HepG2 (cell line): Measurements from ENCODE around the gene IL1RAPL1.

Experiments
- CCAR2 ChIP-seq: fragments of 200-400 bp; formaldehyde crosslinking; optimal IDR thresholded peaks from 2 replicates; pipeline ENCODE3; 2018; ENCODE audit warnings: low read depth, mild to moderate bottlenecking, low read length, moderate library complexity
- E2F5 ChIP-seq: sonication (generic); formaldehyde crosslinking; conservative IDR thresholded peaks from 2 replicates; pipeline ENCODE4 v1.4.0; 2020; ENCODE audit warnings: missing genetic modification reagents
- EZH2 ChIP-seq: conservative IDR thresholded peaks from 2 replicates; pipeline ENCODE4 v1.6.1; 2012; ENCODE audit warnings: mild to moderate bottlenecking, low read depth, low read length, moderate library complexity
- HDAC2 ChIP-seq: sonication (generic); formaldehyde crosslinking; IDR thresholded peaks from 2 replicates; pipeline ENCODE4 v1.4.0; 2020; ENCODE audit warnings: missing genetic modification reagents
- KAT8 ChIP-seq: IDR thresholded peaks from 2 replicates; pipeline ENCODE4 v1.6.1; 2016; ENCODE audit warnings: missing genetic modification reagents, missing compliant biosample characterization
- POLR2A ChIP-seq, 2 experiments: IDR thresholded peaks; 2 replicates each; pipeline ENCODE4 v1.6.1; 2011; ENCODE audit warnings: low read depth in 2 of 2, low read length in 2 of 2, mild to moderate bottlenecking in 1 of 2, moderate library complexity in 1 of 2; ENCODE audit not compliant: insufficient read depth in 1 of 2
- POLR2AphosphoS5 ChIP-seq: IDR thresholded peaks from 2 replicates; pipeline ENCODE4 v1.6.1; 2012; ENCODE audit warnings: low read depth, low read length
- RAD21 ChIP-seq: fragments of 450-650 bp; formaldehyde crosslinking; IDR thresholded peaks from 2 replicates; pipeline ENCODE4 v1.5.0; 2020; ENCODE audit warnings: mild to moderate bottlenecking
- TCF7L2 ChIP-seq: IDR thresholded peaks from 2 replicates; pipeline ENCODE4 v1.6.1; 2011; ENCODE audit warnings: mild to moderate bottlenecking, low read depth, low read length, moderate library complexity
- TOE1 ChIP-seq: sonication (generic); formaldehyde crosslinking; IDR thresholded peaks from 2 replicates; pipeline ENCODE4 v1.4.0; 2020; ENCODE audit warnings: mild to moderate bottlenecking, missing genetic modification reagents
- ZBTB43 ChIP-seq: sonication (generic); formaldehyde crosslinking; conservative IDR thresholded peaks from 2 replicates; pipeline ENCODE4 v1.4.0; 2020; ENCODE audit warnings: missing genetic modification reagents

- TF ChIP-seq CCAR2, result no peak
- TF ChIP-seq TCF7L2, result no peak
- no peak for TF ChIP-seq POLR2AphosphoS5
- TF ChIP-seq RAD21, result no peak
- TF ChIP-seq E2F5, result no peak
- no peak for TF ChIP-seq TOE1 (CRISPR knock-in tag)
- no peak for TF ChIP-seq KAT8 (CRISPR knock-in tag)
- no peak for TF ChIP-seq HDAC2
- no peak for TF ChIP-seq EZH2
- TF ChIP-seq POLR2A (IDR thresholded peaks at IDR 0.05; ENCODE audit: insufficient read depth in 1 of 2, low read depth in 2 of 2, low read length in 2 of 2), result no peak
- TF ChIP-seq ZBTB43 (CRISPR knock-in tag), result no peak
Measured at GRCh38 chrX:29407357-29407756, 820.1 kb downstream of the IL1RAPL1 start.
